ENCODE measurements around the gene MLXIPL.

MLXIPL gene

DNA sequence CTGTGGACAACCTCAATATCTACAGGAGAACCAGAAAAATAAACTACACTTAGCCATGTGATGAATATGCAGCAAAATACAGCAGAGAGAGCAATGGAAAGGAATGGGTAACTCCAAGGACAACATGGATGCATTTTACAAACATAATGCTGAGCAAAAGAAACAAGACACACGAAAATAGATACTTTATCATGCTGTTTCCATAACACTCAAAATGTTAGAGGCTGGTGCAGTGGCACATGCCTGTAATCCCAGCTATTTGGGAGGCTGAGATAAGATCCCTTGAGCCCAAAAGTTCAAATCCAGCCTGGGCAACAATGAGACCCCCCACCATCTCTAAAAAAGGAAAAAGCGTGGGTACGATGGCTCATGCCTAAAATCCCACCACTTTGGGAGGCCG, 75.1 kb downstream of the MLXIPL start:
- no peak for DNase-seq (ENCODE audit: low read depth in 3 of 3)

DNA sequence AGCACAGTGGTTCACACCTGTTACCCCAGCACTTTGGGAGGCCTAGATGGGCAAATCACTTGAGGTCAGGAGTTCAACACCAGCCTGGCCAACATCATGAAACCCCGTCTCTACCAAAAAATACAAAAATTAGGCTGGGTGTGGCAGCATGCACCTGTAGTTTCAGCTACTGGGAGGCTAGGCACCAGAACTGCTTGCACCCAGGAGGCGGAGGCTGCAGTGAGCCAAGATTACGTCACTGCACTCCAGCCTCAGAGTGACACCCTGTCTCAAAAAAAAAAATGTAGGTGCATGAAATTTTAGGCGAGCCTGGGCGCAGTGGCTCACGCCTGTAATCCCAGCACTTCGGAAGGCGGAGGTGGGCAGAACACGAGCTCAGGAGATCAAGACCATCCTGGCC, 76.5 kb downstream of the MLXIPL start:
- no peak for DNase-seq (ENCODE audit: low read depth in 3 of 3)

DNA sequence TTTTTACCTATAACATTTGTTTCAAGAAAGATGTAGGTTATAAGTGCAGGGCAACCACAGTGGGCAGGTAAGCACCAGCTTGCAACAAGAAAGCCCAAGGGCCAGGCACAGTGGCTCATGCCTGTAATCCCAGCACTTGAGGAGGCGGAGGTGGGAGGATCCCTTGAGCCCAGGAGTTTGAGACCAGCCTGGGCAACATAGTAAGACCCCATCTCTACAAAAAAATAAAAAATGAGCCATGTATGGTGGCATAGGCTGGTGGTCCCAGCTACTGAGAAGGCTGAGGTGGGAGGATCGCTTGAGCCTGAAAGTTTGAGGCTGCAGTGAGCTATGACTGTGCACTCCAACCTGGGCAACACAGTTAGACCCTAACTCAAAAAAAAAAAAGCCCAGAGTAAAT, 79.6 kb downstream of the MLXIPL start:
- no peak for DNase-seq (ENCODE audit: low read depth in 3 of 3)
